GM12878 (cell line): Measurements from ENCODE around the gene NOB1. TPM values are rescaled to one million over a fixed set of nuclear protein-coding genes. Genes with fewer than 3 reads are reported as not detected.

Source experiments
- ATAC-seq: fragments of 200-7000 bp; cut with Tn5 transposase; 3 replicates; pipeline ENCODE4 v1.9.1; 2020; ENCODE audit warnings: mild to moderate bottlenecking, moderate library complexity
- BruUV-seq: library from RNA; stranded (reverse); fragments of 400-500 nt; replicated peaks from 2 replicates; lab custom pipeline; 2021; lab: Mats Ljungman, UMichigan
- CTCF ChIA-PET: fragments of 300-600 bp; sonication (Branson Sonifier 250); formaldehyde crosslinking; extraction: SDS; loops from one replicate; lab custom pipeline; 2021; ENCODE audit warnings: inconsistent platforms; lab: Yijun Ruan, JAX
- POLR2A ChIA-PET: fragments of 350-600 bp; formaldehyde crosslinking; extraction: SDS; loops from one replicate; lab custom pipeline; 2021; ENCODE audit warnings: inconsistent platforms; lab: Charles Lee
- RAD21 ChIA-PET: fragments of 300-600 bp; sonication (Branson Sonifier 250); formaldehyde crosslinking; loops from one replicate; lab custom pipeline; 2023; ENCODE audit warnings: antibody characterized with exemption; ENCODE audit not compliant: unreplicated experiment; lab: Charles Lee
- SMC1A ChIA-PET: fragments of 300-600 bp; sonication (Branson Sonifier 250); formaldehyde crosslinking; loops from one replicate; lab custom pipeline; 2023; ENCODE audit not compliant: unreplicated experiment, uncharacterized antibody; lab: Charles Lee
- DNase-seq: peaks from one replicate; pipeline ENCODE4 v3.0.0-alpha.2; 2011; ENCODE audit warnings: low read depth, low spot score
- FAIRE-seq: peaks from 3 replicates; lab custom pipeline; 2011; peaks lifted over from hg19 to GRCh38; lab: Jason Lieb, UNC
- H2AFZ ChIP-seq: 2 replicates; pipeline ENCODE4 v1.6.0; 2011; ENCODE audit warnings: low read depth, low read length, control low read depth; ENCODE audit not compliant: control insufficient read depth
- H3K27ac ChIP-seq: 2 replicates; pipeline ENCODE4 v1.5.1; 2011; ENCODE audit warnings: control low read depth; ENCODE audit not compliant: control insufficient read depth, insufficient read depth
- H3K27me3 ChIP-seq, 2 experiments: replicated peaks in 1 of 2; 2 replicates each; pipeline versions ENCODE4 v1.6.0 to v1.6.1; 2011; ENCODE audit warnings: low read length in 1 of 2; ENCODE audit not compliant: control insufficient read depth in 2 of 2, insufficient read depth in 2 of 2
- H3K36me3 ChIP-seq, 2 experiments: 2 replicates each; pipeline ENCODE4 v1.5.1; 2011; ENCODE audit warnings: low read length in 1 of 2; ENCODE audit not compliant: control insufficient read depth in 2 of 2, insufficient read depth in 2 of 2
- H3K4me1 ChIP-seq: 2 replicates; pipeline ENCODE4 v1.6.1; 2011; ENCODE audit warnings: mild to moderate bottlenecking, low read length, moderate library complexity, mixed read lengths; ENCODE audit not compliant: control insufficient read depth, insufficient read depth
- H3K4me2 ChIP-seq: 2 replicates; pipeline ENCODE4 v1.6.0; 2011; ENCODE audit warnings: control low read depth; ENCODE audit not compliant: control insufficient read depth, insufficient read depth
- H3K4me3 ChIP-seq: fragments of 200-600 bp; sonication (generic); 2 replicates; pipeline ENCODE4 v1.5.1; 2016
- H3K79me2 ChIP-seq: 2 replicates; pipeline ENCODE4 v1.6.0; 2011; ENCODE audit warnings: low read length; ENCODE audit not compliant: control insufficient read depth, insufficient read depth
- H3K9ac ChIP-seq: 2 replicates; pipeline ENCODE4 v1.8.0; 2011; ENCODE audit warnings: low read length, control low read depth, mixed read lengths; ENCODE audit not compliant: control insufficient read depth, insufficient read depth
- H3K9me3 ChIP-seq: replicated peaks from 3 replicates; pipeline ENCODE4 v1.5.1; 2011; ENCODE audit warnings: mild to moderate bottlenecking, low read length; ENCODE audit not compliant: control insufficient read depth, insufficient read depth
- H4K20me1 ChIP-seq: 2 replicates; pipeline ENCODE4 v1.6.0; 2011; ENCODE audit not compliant: control insufficient read depth, insufficient read depth
- PRDM15 ChIP-seq: fragments of 450-650 bp; formaldehyde crosslinking; IDR thresholded peaks from 2 replicates; pipeline ENCODE4 v1.4.0; 2020; ENCODE audit warnings: mild to moderate bottlenecking, moderate library complexity
- TAF1 ChIP-seq: IDR thresholded peaks from 2 replicates; pipeline ENCODE4 v1.6.1; 2011; ENCODE audit warnings: mild to moderate bottlenecking, low read depth, low read length, borderline replicate concordance
- WGBS: methylation state at CpG from one replicate; pipeline ENCODE4 v1.1.6; 2016; ENCODE audit warnings: low lambda C conversion rate; ENCODE audit not compliant: insufficient replicate concordance, insufficient coverage; ENCODE audit errors: missing lambda C conversion rate; 5-methylcytosine and 5-hydroxymethylcytosine counted together
- in situ Hi-C: fragments of 300-500 bp; cut with MboI; formaldehyde crosslinking; loops from 9 replicates; pipeline ENCODE4 v1.14.3; 2018; ENCODE audit warnings: mixed read lengths
- intact Hi-C: fragments of 100-400 bp; cut with micrococcal nuclease; formaldehyde crosslinking; loops from one replicate; pipeline ENCODE4 v1.14.2; 2022; ENCODE audit not compliant: unreplicated experiment
- polyA plus RNA-seq, 11 experiments: library from polyadenylated mRNA; depleted of rRNA in 4 of 11; unstranded in 6 of 11; stranded (reverse) in 5 of 11; fragments of >200 nt; fragmentation: Nextera tagmentation in 4 of 11; fragmentation: Illumina TruSeq in 1 of 11; extraction: Ambion mirVana in 4 of 11; extraction: Trizol in 1 of 11; gene quantifications; 1 replicate in 1 of 11; 2 replicates in 10 of 11; pipeline versions ENCODE4 v1.2.1 to v1.2.3, GENCODE V29; 2011 to 2016; ENCODE audit warnings: inconsistent platforms in 2 of 11, missing spikeins in 2 of 11, low read depth in 1 of 11
- total RNA-seq, 4 experiments: library from RNA; depleted of rRNA in 3 of 4; stranded (reverse); fragments of >200 nt in 3 of 4; fragmentation: Illumina TruSeq in 1 of 4; extraction: Trizol in 1 of 4; gene quantifications; 2 replicates each; pipeline versions ENCODE4 v1.2.1 to v1.2.3, GENCODE V29; 2013 to 2021

The NOB1 gene
- total and polyA plus RNA-seq, 10 of the 15 experiments (the other 5 are each of a cell fraction or from before 2014, with no cell fraction given) = 31.1 to 117 (median 78.0) TPM

GRCh38 chr16:69720822-69721430 lies 33.8 kb downstream of the NOB1 start:
- BruUV-seq = no TSS peak
- POLR2A ChIA-PET = interaction anchor here (0.6 to 0.9 kb wide), 3 partner anchors 34 to 325 kb away, joined by 3 to 5 read pairs (median 3); partner anchors contain the start of genes NOB1 and WWP2
- FAIRE-seq = no peak
- WGBS = 95% methylated on average over 10 of the region's 10 CpGs
- Histone ChIP-seq H3K27me3 (no peaks in the 10 kb centered on the region), H3K4me1 (no peaks in the 10 kb centered on the region; the same call in none of the 2 replicates), H3K36me3 (no peaks in the 10 kb centered on the region), H3K9ac (no peak overlapping the region), H3K4me2 (no peak overlapping the region), H3K27ac (no peak overlapping the region), H4K20me1 (no peaks in the 10 kb centered on the region), H2AFZ (no peak overlapping the region), H3K79me2 (peaks cover 4% of the 10 kb centered on the region), H3K9me3 (no peaks in the 10 kb centered on the region; the same call in 2 of the 3 replicates), H3K4me3 (no peak overlapping the region)
- TF ChIP-seq TAF1 (no peak), PRDM15 (no peak)
- CTCF ChIA-PET = interaction anchor here (0.7 to 8.2 kb wide), 3 partner anchors 10 to 33 kb away, joined by 4 to 68 read pairs (median 42); partner anchors contain the start of gene NOB1
- RAD21 ChIA-PET = interaction anchor here (1.6 kb wide), 1 partner anchor 33 kb away, joined by 3 read pairs; the partner anchor contains the start of gene NOB1
- intact Hi-C loops = no loop called here
- DNase-seq = no peak
- in situ Hi-C loops = no loop called here
- ATAC-seq = no peak
- SMC1A ChIA-PET = interaction anchor here (1.0 to 1.3 kb wide), 2 partner anchors 18 to 205 kb away, joined by 3 to 4 read pairs; no protein-coding TSS in a partner anchor
